Vagina (tissue), 2 donors: ENCODE measurements around the gene AP1B1. TPM values are rescaled to one million over a fixed set of nuclear protein-coding genes. Genes with fewer than 3 reads are reported as not detected.

Experiments used
- DNase-seq, 2 donors: peaks; one replicate each; pipeline ENCODE4 v3.0.0-alpha.2; 2017; ENCODE audit errors: extremely low spot score in 2 of 2
- H3K27ac ChIP-seq: fragments of 200-600 bp; sonication (generic); one replicate; pipeline ENCODE4 v1.5.1; 2019
- H3K27me3 ChIP-seq: fragments of 200-600 bp; sonication (generic); one replicate; pipeline ENCODE4 v1.5.1; 2019
- H3K36me3 ChIP-seq, 2 donors: fragments of 200-600 bp; sonication (generic); one replicate each; pipeline ENCODE4 v1.5.1; 2017 to 2019
- H3K4me1 ChIP-seq: fragments of 200-600 bp; sonication (generic); one replicate; pipeline ENCODE4 v1.5.1; 2019
- H3K4me3 ChIP-seq, 2 donors: fragments of 200-600 bp; sonication (generic); 1 replicate in 1 of 2; 2 replicates in 1 of 2; pipeline ENCODE4 v1.5.1; 2016 to 2019
- H3K9me3 ChIP-seq: fragments of 200-600 bp; sonication (generic); one replicate; pipeline ENCODE4 v1.5.1; 2019
- CTCF ChIP-seq, 3 experiments: fragments of 450-650 bp in 2 of 3; fragments of 200-600 bp in 1 of 3; sonication (generic) in 1 of 3; IDR thresholded peaks; one replicate each; pipeline ENCODE4 v1.5.1; 2017 to 2019; ENCODE audit warnings: antibody characterized with exemption in 3 of 3, mild to moderate bottlenecking in 2 of 3, moderate library complexity in 2 of 3
- POLR2A ChIP-seq, 2 donors: fragments of 450-650 bp; IDR thresholded peaks; one replicate each; pipeline ENCODE4 v1.6.1; 2017; ENCODE audit warnings: antibody characterized with exemption in 2 of 2, mild to moderate bottlenecking in 2 of 2, moderate library complexity in 2 of 2
- POLR2AphosphoS5 ChIP-seq, 2 donors: sonication (generic); formaldehyde crosslinking; IDR thresholded peaks; one replicate each; pipeline ENCODE4 v1.9.0; 2017; ENCODE audit warnings: antibody characterized with exemption in 2 of 2, mild to moderate bottlenecking in 2 of 2, low read depth in 1 of 2; ENCODE audit not compliant: insufficient read depth in 1 of 2
- intact Hi-C: fragments of 100-400 bp; cut with DNase I; formaldehyde crosslinking; loops from one replicate; pipeline ENCODE4 v1.15.1; 2023
- total RNA-seq: library from RNA; depleted of rRNA; stranded (reverse); fragments of >200 nt; gene quantifications from one replicate; pipeline ENCODE4 v1.2.3, GENCODE V29; 2016

AP1B1 gene
- total RNA-seq, 1 donor from 2014 or later: 60.9 TPM

GRCh38 chr22:29299136-29299900 is 89.1 kb downstream of the AP1B1 start:
- TF ChIP-seq POLR2AphosphoS5 (IDR thresholded peaks at IDR 0.05; ENCODE audit: insufficient read depth in 1 of 2, low read depth in 1 of 2) (no peak), CTCF (IDR thresholded peaks at IDR 0.05) (no peak), POLR2A (IDR thresholded peaks at IDR 0.05) (no peak)
- Histone ChIP-seq H3K27me3 (no peaks in the 10 kb centered on the region), H3K27ac (no peak overlapping the region), H3K36me3 (peaks cover 2 to 56% of the 10 kb centered on the region in 2 donors), H3K4me1 (no peaks in the 10 kb centered on the region), H3K9me3 (no peaks in the 10 kb centered on the region), H3K4me3 (no peak overlapping the region)
- peak in 1 of 2 donors; percentile 96 for DNase-seq
- intact Hi-C loops: no loop called here

DNA sequence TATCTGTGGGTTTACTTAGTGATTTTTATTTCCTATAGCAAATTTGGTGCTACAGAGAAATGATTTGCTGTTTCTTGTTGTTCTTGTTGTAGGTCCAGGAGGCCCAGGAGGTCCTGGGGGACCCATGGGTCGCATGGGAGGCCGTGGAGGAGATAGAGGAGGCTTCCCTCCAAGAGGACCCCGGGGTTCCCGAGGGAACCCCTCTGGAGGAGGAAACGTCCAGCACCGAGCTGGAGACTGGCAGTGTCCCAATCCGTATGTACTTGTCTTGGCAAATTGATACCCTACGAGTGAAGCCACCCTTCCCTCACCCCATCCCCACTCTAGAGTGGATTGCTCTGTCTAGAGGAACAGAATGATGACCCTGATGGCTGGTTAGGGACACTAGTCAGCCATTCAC is 89.7 kb downstream of the AP1B1 start:
- TF ChIP-seq POLR2AphosphoS5 (IDR thresholded peaks at IDR 0.05; ENCODE audit: insufficient read depth in 1 of 2, low read depth in 1 of 2) (no peak), CTCF (IDR thresholded peaks at IDR 0.05) (no peak), POLR2A (IDR thresholded peaks at IDR 0.05) (no peak)
- intact Hi-C loops: no loop called here
- Histone ChIP-seq H3K36me3 (peaks cover 2 to 63% of the 10 kb centered on the region in 2 donors), H3K4me3 (no peak overlapping the region), H3K27me3 (no peaks in the 10 kb centered on the region), H3K4me1 (no peaks in the 10 kb centered on the region), H3K9me3 (no peaks in the 10 kb centered on the region), H3K27ac (no peak overlapping the region)
- DNase-seq: no peak

- no peak for DNase-seq
- Histone ChIP-seq H3K36me3 (peaks cover 0 to 94% of the 10 kb centered on the region in 2 donors), H3K4me3 (no peak overlapping the region), H3K4me1 (no peaks in the 10 kb centered on the region), H3K27me3 (no peaks in the 10 kb centered on the region), H3K9me3 (no peaks in the 10 kb centered on the region), H3K27ac (no peak overlapping the region)
- TF ChIP-seq CTCF (IDR thresholded peaks at IDR 0.05) (no peak), POLR2AphosphoS5 (IDR thresholded peaks at IDR 0.05; ENCODE audit: insufficient read depth in 1 of 2, low read depth in 1 of 2) (no peak), POLR2A (IDR thresholded peaks at IDR 0.05) (no peak)
- intact Hi-C loops: no loop called here
Measured at GRCh38 chr22:29292379-29292778, 96.0 kb downstream of the AP1B1 start.

GRCh38 chr22:29291215-29291614 is 97.2 kb downstream of the AP1B1 start:
- Histone ChIP-seq H3K36me3 (peaks cover 0 to 94% of the 10 kb centered on the region in 2 donors), H3K4me1 (no peaks in the 10 kb centered on the region), H3K27ac (no peak overlapping the region), H3K27me3 (no peaks in the 10 kb centered on the region), H3K9me3 (no peaks in the 10 kb centered on the region), H3K4me3 (no peak overlapping the region)
- DNase-seq: no peak
- intact Hi-C loops: no loop called here
- TF ChIP-seq CTCF (IDR thresholded peaks at IDR 0.05) (no peak), POLR2A (IDR thresholded peaks at IDR 0.05) (no peak), POLR2AphosphoS5 (IDR thresholded peaks at IDR 0.05; ENCODE audit: insufficient read depth in 1 of 2, low read depth in 1 of 2) (no peak)

DNA sequence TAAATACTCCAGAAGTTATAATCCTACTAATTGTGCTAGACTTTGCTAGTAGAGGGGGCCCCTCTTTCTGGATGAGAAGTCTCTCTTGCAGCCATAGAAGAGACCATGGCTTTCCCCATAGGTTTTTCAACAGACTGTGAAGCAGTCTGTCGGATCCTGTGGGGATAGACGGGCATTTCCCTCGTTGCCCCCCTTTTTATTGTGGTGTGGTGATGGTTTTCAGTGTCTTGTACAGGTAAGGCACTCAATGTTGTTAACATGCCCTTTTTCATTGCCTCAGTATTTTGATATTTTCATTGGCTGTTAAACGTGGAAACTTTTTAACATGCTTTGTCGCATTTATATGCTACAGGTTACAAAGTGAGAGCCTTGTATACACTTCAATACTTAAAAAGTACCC is 98.3 kb downstream of the AP1B1 start:
- no peak overlapping the region for H3K27ac ChIP-seq
- DNase-seq: no peak
- H3K4me1 ChIP-seq: no peaks in the 10 kb centered on the region
- intact Hi-C loops: no loop called here
- H3K9me3 ChIP-seq: no peaks in the 10 kb centered on the region
- H3K4me3 ChIP-seq: no peak overlapping the region
- H3K36me3 ChIP-seq: peaks cover 0 to 94% of the 10 kb centered on the region in 2 donors
- no peaks in the 10 kb centered on the region for H3K27me3 ChIP-seq
- TF ChIP-seq POLR2A (IDR thresholded peaks at IDR 0.05) (no peak), POLR2AphosphoS5 (IDR thresholded peaks at IDR 0.05; ENCODE audit: insufficient read depth in 1 of 2, low read depth in 1 of 2) (no peak), CTCF (IDR thresholded peaks at IDR 0.05) (no peak)
